A549 (cell line): Measurements from ENCODE around the gene PIAS4. TPM values are rescaled to one million over a fixed set of nuclear protein-coding genes. Genes with fewer than 3 reads are reported as not detected.

ENCODE experiments used
- ATAC-seq, 2 experiments: fragments of 200-7000 bp in 1 of 2; fragments of >200 bp in 1 of 2; cut with Nextera tagmentation in 1 of 2; cut with Tn5 transposase in 1 of 2; 3 replicates each; pipeline versions ENCODE4 v1.8.0 to v1.9.1; 2018 to 2020; ENCODE audit warnings: mild to moderate bottlenecking in 1 of 2, moderate library complexity in 1 of 2
- CTCF ChIA-PET: fragments of 300-600 bp; sonication (Branson Sonifier 250); formaldehyde crosslinking; extraction: SDS; loops from one replicate; lab custom pipeline; 2021; ENCODE audit warnings: antibody characterized with exemption, inconsistent platforms; lab: Yijun Ruan, JAX
- POLR2A ChIA-PET: fragments of 350-600 bp; formaldehyde crosslinking; extraction: SDS; loops from one replicate; lab custom pipeline; 2021; ENCODE audit warnings: antibody characterized with exemption, inconsistent platforms; lab: Yijun Ruan, JAX
- DNase-seq, 2 experiments: peaks; one replicate each; pipeline versions ENCODE4 v3.0.0 to v3.0.0-alpha.2; 2011 to 2016; ENCODE audit warnings: low read depth in 1 of 2, low spot score in 1 of 2
- FAIRE-seq: peaks from 2 replicates; lab custom pipeline; 2011; peaks lifted over from hg19 to GRCh38; lab: Jason Lieb, UNC
- H3K27ac ChIP-seq, 2 experiments: fragments of >200 bp; sonication (Bioruptor Twin); formaldehyde crosslinking; 3 replicates each; pipeline ENCODE4 v1.5.1; 2016 to 2017
- H3K4me1 ChIP-seq: fragments of >200 bp; sonication (Bioruptor Twin); formaldehyde crosslinking; 3 replicates; pipeline ENCODE4 v1.6.1; 2016
- H3K4me2 ChIP-seq: fragments of >200 bp; sonication (Bioruptor Twin); formaldehyde crosslinking; 3 replicates; pipeline ENCODE4 v1.6.1; 2016
- H3K4me3 ChIP-seq: fragments of >200 bp; sonication (Bioruptor Twin); formaldehyde crosslinking; 3 replicates; pipeline ENCODE4 v1.5.1; 2016
- H3K9me3 ChIP-seq: fragments of >200 bp; sonication (Bioruptor Twin); formaldehyde crosslinking; 3 replicates; pipeline ENCODE4 v1.6.1; 2016
- BHLHE40 ChIP-seq: IDR thresholded peaks from 2 replicates; pipeline ENCODE4 v1.6.1; 2012; ENCODE audit warnings: low read depth, low read length, inconsistent platforms
- CBX8 ChIP-seq: fragments of 200-600 bp; sonication (generic); IDR thresholded peaks from 2 replicates; pipeline ENCODE4 v1.6.1; 2016
- CEBPB ChIP-seq, 2 experiments: fragments of >200 bp in 1 of 2; sonication (Bioruptor Twin) in 1 of 2; formaldehyde crosslinking in 1 of 2; IDR thresholded peaks; 2 replicates each; pipeline ENCODE4 v1.6.1; 2012 to 2016
- CHD2 ChIP-seq: fragments of 150-350 bp; IDR thresholded peaks from 2 replicates; pipeline ENCODE4 v1.6.1; 2014; ENCODE audit warnings: low read length; ENCODE audit not compliant: partially characterized antibody
- E2F6 ChIP-seq: IDR thresholded peaks from 2 replicates; pipeline ENCODE4 v1.6.1; 2012; ENCODE audit warnings: low read depth, borderline replicate concordance
- EHMT2 ChIP-seq: fragments of 200-600 bp; sonication (generic); IDR thresholded peaks from 2 replicates; pipeline ENCODE4 v1.6.1; 2016; ENCODE audit warnings: antibody characterized with exemption, low read depth, mild to moderate bottlenecking, moderate library complexity
- EP300 ChIP-seq, 2 experiments: fragments of >200 bp; sonication (Bioruptor Twin); formaldehyde crosslinking; IDR thresholded peaks; 2 replicates in 1 of 2; 3 replicates in 1 of 2; pipeline ENCODE4 v1.6.1; 2016 to 2017
- FOSL2 ChIP-seq, 2 experiments: fragments of 450-650 bp in 1 of 2; fragments of >200 bp in 1 of 2; sonication (Bioruptor Twin) in 1 of 2; formaldehyde crosslinking; IDR thresholded peaks; 2 replicates each; pipeline versions ENCODE4 v1.5.0 to v1.6.1; 2016 to 2020; ENCODE audit warnings: mild to moderate bottlenecking in 1 of 2, moderate library complexity in 1 of 2
- FOXS1 ChIP-seq: fragments of 250-450 bp; sonication (Bioruptor Pico); IDR thresholded peaks from 2 replicates; pipeline ENCODE4 v1.5.0; 2020; ENCODE audit warnings: mild to moderate bottlenecking, moderate library complexity
- JUN ChIP-seq, 2 experiments: fragments of >200 bp; sonication (Bioruptor Twin); formaldehyde crosslinking; IDR thresholded peaks; 2 replicates in 1 of 2; 3 replicates in 1 of 2; pipeline ENCODE4 v1.6.1; 2016 to 2017
- MAX ChIP-seq: IDR thresholded peaks from 2 replicates; pipeline ENCODE4 v1.6.1; 2012
- MYC ChIP-seq: IDR thresholded peaks from 2 replicates; pipeline ENCODE4 v1.6.1; 2012; ENCODE audit warnings: mild to moderate bottlenecking, inconsistent platforms, low read length, improper control_type of control experiment, borderline replicate concordance
- NR3C1 ChIP-seq: fragments of >200 bp; sonication (Bioruptor Twin); formaldehyde crosslinking; IDR thresholded peaks from 3 replicates; pipeline ENCODE4 v1.6.1; 2017
- PBX3 ChIP-seq: IDR thresholded peaks from 2 replicates; pipeline ENCODE4 v1.6.1; 2012
- PHF8 ChIP-seq: fragments of 200-600 bp; sonication (generic); IDR thresholded peaks from 2 replicates; pipeline ENCODE4 v1.6.1; 2016; ENCODE audit warnings: low read depth, mild to moderate bottlenecking, antibody characterized with exemption, moderate library complexity, borderline replicate concordance
- POLR2A ChIP-seq: IDR thresholded peaks from 2 replicates; pipeline ENCODE4 v1.6.1; 2012; ENCODE audit warnings: mild to moderate bottlenecking, low read length
- RAD21 ChIP-seq, 2 experiments: fragments of >200 bp in 1 of 2; sonication (Bioruptor Twin) in 1 of 2; formaldehyde crosslinking in 1 of 2; IDR thresholded peaks in 1 of 2; conservative IDR thresholded peaks in 1 of 2; 2 replicates in 1 of 2; 3 replicates in 1 of 2; pipeline ENCODE4 v1.6.1; 2012 to 2018; ENCODE audit warnings: inconsistent platforms in 1 of 2
- RFX5 ChIP-seq: fragments of 450-650 bp; IDR thresholded peaks from 2 replicates; pipeline ENCODE4 v1.7.1; 2014; ENCODE audit warnings: antibody characterized with exemption, mild to moderate bottlenecking, moderate library complexity
- RNF2 ChIP-seq: fragments of 200-600 bp; sonication (generic); IDR thresholded peaks from 2 replicates; pipeline ENCODE4 v1.6.1; 2016; ENCODE audit warnings: low read depth, mild to moderate bottlenecking, antibody characterized with exemption, moderate library complexity, borderline replicate concordance
- USF2 ChIP-seq: fragments of 450-650 bp; IDR thresholded peaks from 2 replicates; pipeline ENCODE4 v1.6.1; 2014; ENCODE audit warnings: antibody characterized with exemption
- ZSCAN20 ChIP-seq: fragments of 250-450 bp; sonication (Bioruptor Pico); IDR thresholded peaks from 2 replicates; pipeline ENCODE4 v1.8.0; 2022; ENCODE audit warnings: mild to moderate bottlenecking, moderate library complexity
- WGBS: methylation state at CpG from one replicate; pipeline ENCODE4 v1.1.6; 2017; ENCODE audit errors: missing lambda C conversion rate; 5-methylcytosine and 5-hydroxymethylcytosine counted together
- polyA minus RNA-seq: library from RNA; depleted of rRNA, polyadenylated mRNA; stranded (reverse); fragments of >200 nt; gene quantifications from 2 replicates; pipeline ENCODE4 v1.2.3, GENCODE V29; 2011; rRNA and poly(A)+ RNA removed
- polyA plus RNA-seq, 4 experiments: library from polyadenylated mRNA; depleted of rRNA in 3 of 4; stranded (reverse); fragments of >200 nt; fragmentation: RNase III in 1 of 4; extraction: RNeasy Plus Mini Kit Qiagen cat#74134 plus additional on column Dnase treatment in 1 of 4; gene quantifications; 2 replicates in 3 of 4; 3 replicates in 1 of 4; pipeline ENCODE4 v1.2.3, GENCODE V29; 2011 to 2017

PIAS4 gene
- polyA plus RNA-seq (2011; rRNA removed) (4.5 and 5.2 TPM in 2 replicates), polyA plus RNA-seq (2017; fragmentation: RNase III; extraction: RNeasy Plus Mini Kit Qiagen cat#74134 plus additional on column Dnase treatment) (10.6 to 12.8 TPM (median 11.3 TPM) in 3 replicates), polyA minus RNA-seq (8.8 and 10.8 TPM in 2 replicates)
- polyA plus RNA-seq (2012; cell fraction: cytosol; rRNA removed): 8.6 and 11.9 TPM in 2 replicates
- polyA plus RNA-seq (2012; cell fraction: nucleus; rRNA removed): 17.1 and 17.4 TPM in 2 replicates

GRCh38 chr19:4007021-4007835 lies at the start of gene PIAS4:
PIAS4 (plus strand) TSS chr19:4007736; CDS start chr19:4007761, 25 bp downstream.
- ATAC-seq (peak; percentile 95 to 96), DNase-seq (peak; percentile 91), FAIRE-seq (no peak)
- TF ChIP-seq PBX3 (no peak), E2F6 (peak; percentile 55; the same call in 1 of the 2 replicates), JUN (IDR thresholded peaks at IDR 0.05) (peak; percentile 50 to 66; a peak in 1 of 5 replicates), RAD21 (conservative IDR thresholded peaks at IDR 0.05 in 1 of 2, IDR thresholded peaks at IDR 0.05 in 1 of 2) (no peak), USF2 (peak; percentile 60), MAX (peak; percentile 69), FOSL2 (IDR thresholded peaks at IDR 0.05) (no peak), FOSL2 (CRISPR knock-in tag; IDR thresholded peaks at IDR 0.05) (no peak; the same call in 1 of the 2 replicates), POLR2A (peak; percentile 67), PHF8 (0 out of 2 replicates have a peak, but pooled peaks have one; percentile 10), RFX5 (0 out of 2 replicates have a peak, but pooled peaks have one; percentile 48), CHD2 (no peak)
- H3K27ac ChIP-seq: peak within 1 kb of the TSS; percentile 97 to 99
- peaks cover 13% of the 10 kb centered on the region; the same call in 1 of the 3 replicates for H3K4me1 ChIP-seq
- POLR2A ChIA-PET: interaction anchor here (0.5 to 1.1 kb wide), 3 partner anchors 22 to 239 kb away, joined by 3 read pairs; partner anchors contain the start of genes EEF2 and YJU2
- CTCF ChIA-PET: interaction anchor here (1.0 to 2.5 kb wide), 6 partner anchors 10 to 200 kb away, joined by 3 to 7 read pairs (median 4); no protein-coding TSS in a partner anchor
- 0% methylated on average over 3 of the region's 91 CpGs for WGBS
- no peaks in the 10 kb centered on the region for H3K9me3 ChIP-seq
- H3K4me3 ChIP-seq: peak within 1 kb of the TSS; percentile 96
- H3K4me2 ChIP-seq: peak within 1 kb of the TSS; percentile 95

GRCh38 chr19:3958836-3959765 lies 48.4 kb upstream of the PIAS4 start:
- Histone ChIP-seq H3K9me3 (no peaks in the 10 kb centered on the region), H3K27ac (no peak overlapping the region), H3K4me1 (no peaks in the 10 kb centered on the region), H3K4me3 (no peak overlapping the region), H3K4me2 (no peak overlapping the region)
- TF ChIP-seq BHLHE40 (no peak), CBX8 (no peak), EHMT2 (no peak), ZSCAN20 (CRISPR knock-in tag) (no peak), EP300 (IDR thresholded peaks at IDR 0.05) (no peak), CEBPB (IDR thresholded peaks at IDR 0.05) (no peak), NR3C1 (no peak), RNF2 (no peak), FOXS1 (no peak), MYC (no peak)
- ATAC-seq (0 out of 6 replicates have a peak, but pooled peaks of 1 of the 2 experiments have one; percentile 10), FAIRE-seq (no peak), DNase-seq (no peak)
- WGBS: 97% methylated on average over 43 of the region's 86 CpGs
- POLR2A ChIA-PET: no interaction called here
- CTCF ChIA-PET: interaction anchor here (1.0 to 1.8 kb wide), 2 partner anchors 138 to 181 kb away, joined by 4 read pairs; no protein-coding TSS in a partner anchor
